GM19455 (cell line): ENCODE data around the gene TMEM266.
"Not testable (repeated sequence)": the region's sequence is repeated elsewhere in the genome, so short reads cannot be mapped to it uniquely, and the experiment has no call there.

ENCODE experiments used
- ATAC-seq: cut with Tn5 transposase; IDR thresholded peaks from one replicate; pipeline ENCODE4 v1.9.1; 2021; ENCODE audit not compliant: unreplicated experiment

TMEM266 gene

GRCh38 chr15:76059320-76060117 lies at the start of gene TMEM266:
Gene TMEM266 (plus strand): TSS chr15:76059985. CDS start chr15:76134264, 74,279 bp downstream.
- no peak for ATAC-seq

GRCh38 chr15:76010613-76011012 lies 49.2 kb upstream of the TMEM266 start:
- ATAC-seq: no peak

GRCh38 chr15:76011627-76012551 lies 47.9 kb upstream of the TMEM266 start, which contains the start of gene NRG4:
Gene NRG4 (minus strand): TSS chr15:76012424. CDS start chr15:76011230, 1,194 bp downstream.
- ATAC-seq: no peak

GRCh38 chr15:76013470-76013869 lies 46.3 kb upstream of the TMEM266 start:
- ATAC-seq: not testable (repeated sequence)

- no peak for ATAC-seq
These were observed 35.6 kb upstream of the TMEM266 start for GRCh38 chr15:76024021-76024768.

GRCh38 chr15:76032046-76032445 lies 27.7 kb upstream of the TMEM266 start:
- no peak for ATAC-seq

GRCh38 chr15:76033438-76033837 lies 26.3 kb upstream of the TMEM266 start:
- ATAC-seq: no peak

- no peak for ATAC-seq
These were observed 25.7 kb upstream of the TMEM266 start for GRCh38 chr15:76034111-76034510.

- ATAC-seq: no peak
These were observed 24.2 kb upstream of the TMEM266 start for GRCh38 chr15:76035593-76035992.

GRCh38 chr15:76038512-76038911 lies 21.3 kb upstream of the TMEM266 start:
- ATAC-seq: no peak

- not testable (repeated sequence) for ATAC-seq
These were observed 5.6 kb upstream of the TMEM266 start for GRCh38 chr15:76054201-76054600.

GRCh38 chr15:76056931-76057330 lies 2.9 kb upstream of the TMEM266 start:
- ATAC-seq: no peak

GRCh38 chr15:76057332-76058000 lies 2.3 kb upstream of the TMEM266 start:
- ATAC-seq: no peak

- ATAC-seq: no peak
These were observed 968 bp upstream of the TMEM266 start for GRCh38 chr15:76058714-76059319.

GRCh38 chr15:76060118-76060989 lies 569 bp downstream of the TMEM266 start:
- no peak for ATAC-seq

GRCh38 chr15:76061700-76062099 lies 1.9 kb downstream of the TMEM266 start:
- ATAC-seq: no peak

GRCh38 chr15:76062286-76062685 lies 2.5 kb downstream of the TMEM266 start:
- ATAC-seq: no peak

GRCh38 chr15:76064375-76064774 lies 4.6 kb downstream of the TMEM266 start:
- ATAC-seq: no peak

GRCh38 chr15:76065245-76065644 lies 5.5 kb downstream of the TMEM266 start:
- no peak for ATAC-seq
